Measurements from ENCODE around the gene NELFB.
A peak's percentile ranks its signal among the peaks of the same experiment; 100 is the strongest.

The NELFB gene

DNA sequence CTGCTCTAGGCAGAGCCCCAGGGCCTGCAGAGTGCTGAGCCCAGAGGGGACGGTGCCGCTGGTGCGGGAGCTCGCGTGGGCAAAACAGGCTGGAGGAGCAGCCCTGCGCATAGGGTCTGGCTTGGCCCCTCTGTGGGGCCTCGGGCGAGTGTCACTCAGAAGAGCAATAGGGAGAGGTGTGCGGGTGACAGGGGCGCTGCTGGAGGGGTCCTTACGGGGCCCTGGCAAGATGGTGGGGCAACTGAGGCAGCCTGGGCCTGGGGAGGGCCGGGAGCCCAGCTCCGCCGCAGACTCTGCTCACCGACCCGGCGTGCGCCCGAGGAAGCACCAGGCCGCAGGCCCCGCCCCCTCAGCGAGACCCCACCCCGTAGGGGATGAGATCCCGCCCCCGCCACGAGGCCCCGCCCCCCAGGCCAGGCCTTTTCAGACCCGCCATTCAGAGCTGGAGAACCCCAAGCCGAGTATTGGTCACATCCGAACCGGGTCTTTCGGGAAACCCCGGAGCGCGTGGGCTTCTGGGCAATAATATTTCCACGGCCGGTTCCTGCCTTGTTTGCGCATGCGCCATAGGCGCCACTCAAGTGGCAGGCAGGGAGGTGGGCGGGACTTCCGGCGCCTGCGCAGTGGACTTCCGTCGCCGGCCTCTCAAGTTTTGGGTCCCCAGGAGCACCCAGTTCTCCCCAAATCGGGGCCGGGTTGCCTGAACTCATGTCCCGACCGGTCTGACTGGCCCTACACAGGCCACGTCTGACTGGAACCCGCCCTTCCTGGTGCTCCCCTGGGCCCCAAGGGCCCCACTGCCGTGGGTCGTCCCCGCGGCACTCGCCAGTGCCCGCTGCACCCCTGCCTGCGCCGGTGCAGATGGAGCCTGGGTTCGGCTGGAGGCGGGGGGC, 31.8 kb upstream of the NELFB start:
- DNase-seq: peak; percentile 91

DNA sequence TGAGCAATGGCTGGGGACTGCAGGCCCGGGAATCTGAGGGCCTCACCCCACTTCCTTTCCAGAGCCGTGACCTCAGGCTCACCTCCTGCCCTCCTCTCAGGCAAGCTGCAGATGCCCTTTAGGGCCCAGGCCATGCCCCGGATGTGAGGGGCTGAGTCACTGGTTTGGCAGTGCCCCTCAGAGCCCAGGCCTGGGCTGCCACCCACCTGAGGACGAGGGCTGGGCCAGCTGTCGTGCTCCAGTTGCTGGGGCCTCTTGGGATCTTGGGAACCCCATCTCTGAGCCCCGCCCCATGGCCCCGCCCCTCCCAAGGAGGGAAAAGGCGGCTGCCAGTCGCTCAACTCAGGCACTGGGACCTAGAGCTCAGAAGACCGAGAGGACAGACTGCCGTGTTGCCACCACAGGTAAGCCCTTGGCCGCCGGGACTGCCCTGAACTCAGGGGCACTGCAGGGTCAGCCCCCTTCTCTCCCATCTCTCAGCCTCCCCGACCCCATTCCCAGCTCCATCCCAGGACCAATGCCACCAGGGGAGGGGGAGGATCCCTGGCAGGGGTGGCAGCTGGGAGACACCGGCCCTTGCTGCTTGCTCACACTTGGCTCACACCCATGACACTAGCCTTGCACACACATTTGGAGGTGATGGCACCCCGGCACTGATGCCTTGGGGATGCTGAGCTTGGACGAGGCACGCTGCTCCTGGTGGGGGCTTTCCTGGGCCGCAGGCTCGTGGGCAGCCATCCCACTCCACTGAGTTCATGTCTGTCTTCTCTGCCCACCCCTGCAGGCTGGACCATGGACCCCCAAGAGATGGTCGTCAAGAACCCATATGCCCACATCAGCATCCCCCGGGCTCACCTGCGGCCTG, 30.1 kb upstream of the NELFB start, which contains the start of gene CYSRT1:
CYSRT1 (plus strand) TSS at position 345 of the 865 bp plus-strand sequence; CDS start at position 793, 448 bp downstream.
- no peak for DNase-seq

DNA sequence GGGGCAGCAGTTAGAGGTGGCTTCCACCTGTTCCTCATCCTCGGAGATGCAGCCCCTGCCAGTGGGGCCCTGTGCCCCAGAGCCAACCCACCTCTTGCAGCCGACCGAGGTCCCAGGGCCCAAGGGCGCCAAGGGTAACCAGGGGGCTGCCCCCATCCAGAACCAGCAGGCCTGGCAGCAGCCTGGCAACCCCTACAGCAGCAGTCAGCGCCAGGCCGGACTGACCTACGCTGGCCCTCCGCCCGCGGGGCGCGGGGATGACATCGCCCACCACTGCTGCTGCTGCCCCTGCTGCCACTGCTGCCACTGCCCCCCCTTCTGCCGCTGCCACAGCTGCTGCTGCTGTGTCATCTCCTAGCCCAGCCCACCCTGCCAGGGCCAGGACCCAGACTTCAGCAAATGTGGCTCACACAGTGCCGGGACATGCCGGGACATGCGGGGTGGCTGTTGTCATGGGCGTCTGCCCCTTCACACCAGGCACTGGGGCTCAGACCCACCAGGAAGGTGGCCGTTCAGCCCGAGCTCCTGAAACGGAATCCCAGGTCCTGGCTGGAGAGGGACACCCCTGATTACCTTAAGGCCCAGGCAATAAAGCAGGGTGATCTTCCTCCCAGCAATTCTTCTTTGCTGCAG, 29.3 kb upstream of the NELFB start:
- DNase-seq: no peak

DNA sequence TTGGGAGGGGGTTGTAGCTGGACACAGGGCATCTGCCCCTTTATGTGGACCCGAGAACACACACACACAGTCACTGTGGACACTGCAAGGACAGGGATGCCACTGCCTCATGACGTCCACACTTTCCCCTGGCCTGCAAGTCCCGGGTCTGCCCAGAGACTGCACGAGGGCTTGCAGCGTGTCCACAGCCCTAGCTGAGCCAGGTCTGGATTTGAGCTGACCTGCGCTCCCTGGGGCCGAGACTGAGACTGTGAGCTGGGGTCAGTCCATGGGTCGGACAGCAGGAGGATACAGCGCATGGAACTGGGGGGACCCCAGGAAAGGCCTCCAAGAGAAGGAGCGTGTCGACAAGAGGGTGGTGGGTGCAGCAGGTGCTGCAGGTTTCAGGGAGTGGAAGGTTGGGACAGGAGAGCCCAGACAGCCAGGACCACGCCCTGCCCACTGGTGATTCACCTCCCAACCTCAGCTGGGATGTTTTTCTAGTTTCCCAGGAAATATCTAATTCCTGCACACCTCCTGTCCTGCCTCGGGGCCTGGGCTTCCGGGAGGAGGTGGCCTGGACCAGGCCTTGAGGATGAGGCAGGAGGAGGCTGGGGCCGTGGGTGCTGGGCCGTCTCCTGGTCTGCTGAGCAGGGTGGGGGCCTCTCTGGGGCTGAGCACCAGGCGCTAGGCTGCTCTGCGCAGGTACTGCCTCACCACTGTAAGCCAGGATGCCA, 28.6 kb upstream of the NELFB start:
- no peak for DNase-seq

DNA sequence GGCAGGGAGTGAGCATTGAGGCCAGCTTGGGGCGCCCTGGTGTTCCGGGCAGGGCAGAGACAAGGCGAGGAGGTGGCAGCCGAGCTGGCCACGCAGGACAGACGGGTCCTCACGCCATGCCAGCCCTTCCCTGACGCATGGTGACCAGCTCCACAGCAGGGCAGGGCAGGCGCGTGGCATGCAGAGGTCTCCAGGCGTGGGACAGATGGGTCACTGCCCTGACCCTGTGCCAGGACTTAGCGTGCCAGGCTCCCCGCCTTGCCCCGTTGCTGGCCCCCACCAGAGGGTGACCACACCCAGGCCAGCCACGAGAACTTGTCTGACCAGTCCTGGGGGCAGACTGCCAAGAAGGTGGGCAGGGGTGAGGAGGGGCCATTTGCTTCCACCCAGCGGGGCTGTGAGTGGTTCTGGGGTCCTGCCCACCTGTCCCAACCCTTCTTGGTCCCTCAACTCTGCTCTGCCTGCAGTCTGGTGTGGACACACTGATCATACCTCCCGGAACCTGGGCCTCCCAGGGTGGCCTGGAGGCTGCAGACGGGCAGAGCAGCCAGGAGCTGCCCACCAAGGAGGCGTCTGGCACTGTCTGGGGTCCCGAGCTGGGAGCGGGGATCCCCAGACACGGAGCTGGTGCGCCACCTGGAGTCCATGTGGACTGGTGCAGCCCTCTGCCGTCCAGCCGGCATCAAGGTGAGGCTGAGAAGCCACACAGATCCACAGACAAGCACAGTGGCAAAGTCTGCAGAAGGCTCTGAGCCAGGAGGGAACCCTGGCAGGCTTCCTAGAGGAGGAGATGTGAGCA, 27.9 kb upstream of the NELFB start, which contains the start of gene RNF224:
RNF224 (plus strand) TSS at position 449 of the 799 bp plus-strand sequence. CDS start 834 bp downstream, outside the sequence.
- DNase-seq: peak; percentile 54

DNA sequence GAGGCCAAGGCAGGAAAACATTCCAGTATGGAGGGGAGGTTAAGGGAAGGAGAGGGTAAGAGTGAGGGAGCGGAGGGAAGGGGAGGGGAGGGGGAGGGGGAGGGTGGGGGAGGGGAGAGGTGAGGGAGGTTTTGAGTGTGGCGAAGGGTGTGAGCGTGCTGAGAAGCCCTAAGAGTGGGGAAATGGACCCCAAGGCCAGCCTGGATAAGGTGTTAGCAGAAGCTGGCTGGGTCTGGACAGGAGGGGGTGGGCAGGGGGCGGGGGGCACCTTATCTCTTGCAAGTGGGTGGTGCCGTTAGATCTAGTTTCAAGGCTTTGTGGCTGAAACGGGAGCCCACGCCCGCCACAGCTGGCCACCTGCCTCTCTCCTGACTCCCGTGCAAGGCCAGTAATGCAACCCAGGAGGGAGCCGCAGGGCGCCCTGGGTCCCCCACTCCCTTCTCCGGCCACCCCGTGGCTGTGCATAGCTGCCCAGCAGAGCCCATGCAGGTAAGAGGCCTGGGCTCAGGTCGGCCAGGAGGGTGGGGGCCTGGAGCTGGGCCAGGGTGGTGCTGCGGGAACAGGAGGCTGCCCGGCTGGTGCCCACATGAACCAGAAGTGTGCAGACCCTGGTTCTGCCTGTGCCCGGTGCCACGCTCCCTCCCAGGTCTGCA, 27.1 kb upstream of the NELFB start:
- no peak for DNase-seq

DNA sequence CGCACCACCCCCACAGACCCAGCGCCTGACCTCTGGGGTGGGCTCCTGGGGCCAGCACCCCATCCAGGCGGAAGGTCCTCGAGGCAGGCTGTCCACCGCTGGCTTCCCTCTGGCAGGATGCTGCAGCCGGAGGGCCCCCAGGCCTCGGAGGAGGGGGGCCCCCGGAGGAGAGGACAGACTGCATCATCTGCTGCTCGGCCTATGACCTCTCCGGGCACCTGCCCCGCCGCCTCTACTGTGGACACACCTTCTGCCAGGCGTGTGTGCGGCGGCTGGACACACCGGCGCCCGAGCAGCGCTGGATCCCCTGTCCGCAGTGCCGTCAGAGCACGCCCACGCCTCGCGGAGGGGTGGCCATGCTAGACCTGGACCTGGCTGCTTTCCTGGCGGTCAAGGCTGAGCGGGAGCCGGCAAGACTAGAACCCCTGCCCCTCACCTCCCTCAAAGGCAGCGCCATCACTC, 26.6 kb upstream of the NELFB start:
- DNase-seq: no peak

DNA sequence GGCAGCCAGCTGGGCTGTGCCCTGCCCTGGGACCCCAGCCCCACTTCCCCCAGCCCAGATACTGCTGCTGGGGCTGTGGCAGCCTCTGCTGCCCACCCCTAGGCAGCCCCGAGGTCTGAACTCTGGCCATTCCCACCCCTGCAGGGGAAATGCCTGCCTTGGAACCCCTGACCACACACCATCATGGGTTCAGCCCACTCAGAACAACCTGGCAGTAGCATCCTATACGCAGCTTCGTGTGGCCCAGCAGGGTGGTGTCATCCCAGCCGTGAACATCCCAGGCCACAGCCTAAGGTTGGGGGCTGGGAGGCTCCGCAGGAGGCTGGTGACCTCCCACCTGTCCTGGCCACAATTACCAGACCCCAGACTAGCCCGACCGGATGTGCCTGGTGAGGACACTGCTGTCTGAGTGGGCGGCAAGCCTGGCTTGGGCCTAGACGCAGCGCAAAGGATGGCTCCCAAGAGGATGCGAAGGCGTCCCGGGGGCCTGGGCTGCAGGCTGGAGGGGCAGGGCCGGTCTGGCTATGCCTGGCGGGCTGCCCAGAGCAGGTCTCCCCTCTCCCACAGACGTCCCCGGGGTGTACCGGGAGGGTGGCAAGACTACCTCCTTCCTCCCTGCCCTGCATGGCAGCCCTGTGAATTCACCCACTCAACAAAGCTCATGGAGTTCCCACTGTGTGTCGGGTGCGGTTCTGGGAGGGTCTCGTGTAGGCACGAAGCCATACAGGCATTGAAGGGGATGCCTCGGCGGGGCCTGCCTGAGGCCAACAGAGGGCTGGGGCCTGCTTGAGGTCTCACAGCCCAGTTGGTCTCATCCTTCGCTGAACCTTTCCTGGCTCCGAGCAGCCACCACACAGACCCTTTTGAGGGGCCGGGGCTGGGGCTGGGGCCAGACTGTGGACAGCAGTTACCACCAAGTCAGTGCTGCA, 25.9 kb upstream of the NELFB start:
- DNase-seq: no peak

DNA sequence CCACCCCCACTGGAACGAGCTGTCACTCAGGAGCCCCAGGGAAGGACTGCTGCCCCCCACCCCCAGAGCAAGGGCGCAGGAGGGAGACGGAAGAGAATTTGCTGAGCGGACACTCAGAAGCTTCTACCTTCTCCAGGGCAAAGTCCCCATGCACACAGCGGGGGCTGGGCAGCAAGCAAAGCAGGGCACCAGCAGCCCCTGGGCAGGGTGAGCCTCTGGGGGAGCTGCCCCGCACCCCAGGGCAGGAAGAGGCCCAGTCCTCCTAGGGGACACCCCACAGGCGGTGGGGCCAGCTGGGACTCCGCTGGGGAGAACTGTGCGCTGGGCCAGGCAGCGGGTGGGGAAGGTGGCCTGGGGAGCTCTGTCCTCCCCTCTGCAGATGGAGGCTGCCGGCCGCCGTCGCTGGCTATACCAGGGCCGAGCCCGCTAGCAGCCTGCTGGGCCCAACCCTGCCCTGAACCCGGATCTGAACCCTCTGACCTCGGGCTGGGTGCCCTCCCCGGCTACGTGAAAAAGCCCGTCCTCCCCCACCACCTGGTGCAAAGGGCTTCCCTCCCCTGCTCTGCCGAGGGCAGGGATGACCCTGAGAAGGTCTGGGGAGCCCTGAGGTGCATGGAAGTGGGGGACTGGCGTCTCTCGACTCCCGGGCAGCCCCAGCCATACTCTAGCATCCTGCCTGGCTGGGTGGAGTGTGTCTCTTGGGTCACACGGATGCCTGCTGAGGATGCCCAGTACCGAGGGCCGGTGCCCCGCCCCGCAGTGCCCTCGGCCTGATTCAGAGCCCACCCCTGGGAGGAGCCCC, 25.0 kb upstream of the NELFB start:
- no peak for DNase-seq

DNA sequence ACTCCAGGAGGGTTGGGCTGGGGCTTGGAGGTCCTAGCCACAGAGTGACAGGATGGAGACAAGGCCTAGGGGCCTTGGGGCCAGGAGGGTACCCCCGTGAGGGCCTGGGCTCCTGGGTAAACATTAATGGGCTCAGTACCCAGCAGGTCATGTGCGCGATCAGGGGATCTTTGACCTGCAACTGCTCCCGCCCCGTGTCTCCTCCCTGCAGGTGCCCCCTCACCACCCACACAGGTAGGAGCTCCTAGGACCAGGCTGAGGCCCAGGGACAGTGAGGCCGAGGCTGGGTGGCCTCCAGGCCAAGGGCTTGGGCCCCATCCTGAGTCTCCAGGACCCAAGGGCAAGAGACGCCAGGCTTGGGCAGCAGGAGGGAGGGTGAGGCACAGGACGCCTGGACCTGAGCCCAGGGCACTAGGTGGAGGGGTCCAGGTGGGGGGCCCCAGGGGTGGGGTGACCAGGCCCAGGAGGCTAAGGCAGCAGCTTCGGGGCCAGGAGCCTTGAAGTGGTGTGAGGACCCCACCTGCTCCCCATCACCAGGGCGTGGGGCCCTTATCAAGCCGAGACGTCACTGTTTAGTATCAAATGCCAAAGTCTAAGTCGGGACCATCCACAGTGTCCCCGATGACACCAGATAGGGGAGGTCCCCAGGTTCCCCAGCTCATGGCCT, 24.3 kb upstream of the NELFB start, which contains the start of gene SLC34A3:
SLC34A3 (plus strand) TSS at position 197 of the 667 bp plus-strand sequence. CDS start 802 bp downstream, outside the sequence.
- no peak for DNase-seq

DNA sequence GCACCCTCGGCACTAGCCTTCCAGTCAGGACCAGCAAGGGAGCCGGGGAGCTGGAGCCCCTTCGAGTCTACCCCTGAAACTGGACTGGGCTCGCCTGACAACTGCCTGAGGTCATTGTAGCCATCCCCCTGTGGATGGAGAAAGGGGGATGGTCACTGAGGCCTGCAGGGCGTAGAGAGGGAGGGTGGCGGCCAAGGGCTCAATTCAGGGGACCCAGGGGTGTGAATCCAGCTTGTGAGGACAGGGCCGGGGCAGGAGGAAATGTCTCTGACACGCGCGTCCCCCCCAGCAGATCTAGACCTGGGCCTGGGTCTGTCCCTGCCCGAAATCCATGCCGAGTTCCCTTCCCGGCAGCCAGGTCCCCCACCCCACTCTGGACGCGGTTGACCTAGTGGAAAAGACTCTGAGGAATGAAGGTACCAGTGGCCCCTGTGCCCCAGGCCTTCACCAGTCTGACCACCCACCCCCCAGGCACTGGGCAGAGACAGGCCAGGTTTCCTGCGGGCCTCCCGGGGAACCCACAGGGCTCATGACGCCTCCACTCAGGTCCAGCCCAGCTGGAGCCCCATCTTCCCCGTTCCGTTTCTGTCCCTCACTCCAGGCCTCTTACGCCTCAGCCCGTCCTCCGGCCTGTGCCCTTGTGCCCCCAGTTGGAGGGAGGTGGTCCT, 23.6 kb upstream of the NELFB start:
- DNase-seq: no peak

DNA sequence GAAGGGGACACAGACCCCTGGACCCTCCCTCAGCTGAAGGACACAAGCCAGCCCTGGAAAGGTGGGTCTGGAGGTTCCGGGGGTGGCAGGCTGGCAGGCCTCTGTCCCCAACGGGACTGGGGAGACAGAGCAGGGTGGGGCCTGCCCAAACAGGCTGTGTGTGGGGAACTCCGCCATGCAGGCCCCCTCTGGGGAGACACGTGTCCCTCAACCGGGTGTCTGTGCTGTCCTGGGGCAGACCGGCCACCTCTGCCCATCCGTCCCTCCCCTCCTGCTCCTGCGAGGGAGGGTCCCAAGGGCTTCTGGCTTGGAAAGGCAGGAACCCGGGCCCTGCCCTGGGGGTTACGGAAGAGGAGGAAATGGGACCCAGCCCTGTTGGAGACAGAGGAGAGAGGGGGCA, 23.0 kb upstream of the NELFB start:
- DNase-seq: no peak

DNA sequence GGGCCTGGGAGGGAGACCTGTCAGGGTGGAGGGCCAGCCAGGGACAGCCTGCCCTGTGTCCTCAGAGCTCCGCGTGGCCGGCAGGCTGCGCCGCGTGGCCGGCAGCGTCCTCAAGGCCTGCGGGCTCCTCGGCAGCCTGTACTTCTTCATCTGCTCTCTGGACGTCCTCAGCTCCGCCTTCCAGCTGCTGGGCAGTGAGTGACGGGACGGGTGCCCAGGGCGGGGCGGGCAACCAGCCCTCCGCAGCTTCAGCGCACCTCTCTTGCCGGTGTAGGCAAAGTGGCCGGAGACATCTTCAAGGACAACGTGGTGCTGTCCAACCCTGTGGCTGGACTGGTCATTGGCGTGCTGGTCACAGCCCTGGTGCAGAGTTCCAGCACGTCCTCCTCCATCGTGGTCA, 22.6 kb upstream of the NELFB start:
- no peak for DNase-seq

DNA sequence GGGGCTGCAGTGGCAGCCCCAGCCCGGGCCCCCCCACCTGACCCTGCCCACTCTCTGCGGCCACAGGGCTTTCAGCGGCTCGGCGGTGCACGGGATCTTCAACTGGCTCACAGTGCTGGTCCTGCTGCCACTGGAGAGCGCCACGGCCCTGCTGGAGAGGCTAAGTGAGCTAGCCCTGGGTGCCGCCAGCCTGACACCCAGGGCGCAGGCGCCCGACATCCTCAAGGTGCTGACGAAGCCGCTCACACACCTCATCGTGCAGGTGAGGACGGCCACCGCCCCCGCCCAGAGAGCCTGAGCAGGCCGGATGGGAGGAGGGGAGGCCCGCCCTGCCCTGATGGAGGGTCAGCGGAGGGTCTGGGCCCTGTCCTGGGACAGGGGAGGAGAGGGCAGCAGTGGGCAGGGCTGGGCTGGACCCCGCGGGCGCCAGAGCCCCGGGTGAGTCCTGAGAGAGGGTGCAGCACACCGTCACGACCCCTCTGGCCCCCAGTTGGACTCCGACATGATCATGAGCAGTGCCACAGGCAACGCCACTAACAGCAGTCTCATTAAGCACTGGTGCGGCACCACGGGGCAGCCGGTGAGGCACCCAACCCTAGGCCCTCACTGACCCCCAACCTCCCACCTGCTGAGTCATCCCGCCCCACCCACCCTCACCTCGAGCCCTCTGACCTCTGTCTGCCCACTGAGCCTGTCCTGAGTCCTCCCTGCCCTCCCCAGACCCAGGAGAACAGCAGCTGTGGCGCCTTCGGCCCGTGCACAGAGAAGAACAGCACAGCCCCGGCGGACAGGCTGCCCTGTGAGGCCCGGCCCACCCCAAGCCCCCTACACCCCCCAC, 21.8 kb upstream of the NELFB start:
- DNase-seq: no peak

DNA sequence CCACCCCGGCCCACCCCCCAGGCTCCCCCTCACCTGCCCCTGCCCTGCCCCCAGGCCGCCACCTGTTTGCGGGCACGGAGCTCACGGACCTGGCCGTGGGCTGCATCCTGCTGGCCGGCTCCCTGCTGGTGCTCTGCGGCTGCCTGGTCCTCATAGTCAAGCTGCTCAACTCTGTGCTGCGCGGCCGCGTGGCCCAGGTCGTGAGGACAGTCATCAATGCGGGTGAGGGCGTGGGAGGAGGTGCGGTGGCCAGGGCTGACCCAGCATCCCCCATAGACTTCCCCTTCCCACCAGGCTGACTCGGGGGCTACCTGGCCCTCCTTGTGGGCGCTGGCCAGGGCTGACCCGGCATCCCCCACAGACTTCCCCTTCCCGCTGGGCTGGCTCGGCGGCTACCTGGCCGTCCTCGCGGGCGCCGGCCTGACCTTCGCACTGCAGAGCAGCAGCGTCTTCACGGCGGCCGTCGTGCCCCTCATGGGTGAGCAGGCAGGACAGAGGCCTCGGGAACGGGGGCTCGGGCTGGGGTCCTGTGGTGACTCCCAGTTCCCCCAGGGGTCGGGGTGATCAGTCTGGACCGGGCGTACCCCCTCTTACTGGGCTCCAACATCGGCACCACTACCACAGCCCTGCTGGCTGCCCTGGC, 21.0 kb upstream of the NELFB start:
- DNase-seq: no peak

Data from NCI-H1105 treated with DMSO at 0.1 percent for 48 hours (cell line).